Left cardiac atrium (tissue), 4 donors: ENCODE results near the gene PHKB. TPM values are rescaled to one million over a fixed set of nuclear protein-coding genes. Genes with fewer than 3 reads are reported as not detected.

Source experiments
- ATAC-seq, 2 donors: fragments of 200-7000 bp; cut with Tn5 transposase; one replicate each; pipeline ENCODE4 v1.9.1; 2020; ENCODE audit warnings: mild to moderate bottlenecking in 2 of 2, moderate library complexity in 2 of 2
- DNase-seq: peaks from one replicate; pipeline ENCODE4 v3.0.0-alpha.2; 2020
- intact Hi-C, 2 donors: fragments of 100-400 bp; cut with DNase I; formaldehyde crosslinking; loops; one replicate each; pipeline versions ENCODE4 v1.14.1 to v1.15.1; 2022 to 2023
- total RNA-seq, 2 donors: library from RNA; stranded (reverse); fragmentation: NEBNext Ultra II Directional; extraction: Animal tissue kit (Norgen Biotek cat#: 25700); gene quantifications; one replicate each; pipeline ENCODE4 v1.2.1, GENCODE V29; 2021
- donor health status: DM: no; HTN: yes; CAD: no.
- donor health status: DM: no; HTN: yes; CAD: no; lungs with severe emphysema.
- donor health status: DM: yes; HTN: yes; CAD: no.
- donor health status: Dilated cardiomyopathy.

Gene PHKB
- total RNA-seq, 2 donors from 2014 or later: 47.7 to 53.5 TPM

- DNase-seq (no peak), ATAC-seq (no peak)
- intact Hi-C loops: no loop called here
These were observed 129.3 kb downstream of the PHKB start for GRCh38 chr16:47590472-47590871.

GRCh38 chr16:47592232-47592631, 131.1 kb downstream of the PHKB start:
- ATAC-seq (no peak), DNase-seq (no peak)
- intact Hi-C loops: no loop called here

GRCh38 chr16:47599512-47599911, 138.4 kb downstream of the PHKB start:
- ATAC-seq (no peak), DNase-seq (no peak)
- intact Hi-C loops: no loop called here

GRCh38 chr16:47600376-47600775, 139.2 kb downstream of the PHKB start:
- intact Hi-C loops: no loop called here
- DNase-seq: no peak
- no peak for ATAC-seq

- ATAC-seq: no peak
- intact Hi-C loops: no loop called here
- no peak for DNase-seq
These were observed 143.2 kb downstream of the PHKB start for GRCh38 chr16:47604306-47604705.

GRCh38 chr16:47611042-47611441, 149.9 kb downstream of the PHKB start:
- ATAC-seq: no peak
- DNase-seq: no peak

GRCh38 chr16:47611848-47612493, 150.8 kb downstream of the PHKB start:
- intact Hi-C loops: no loop called here
- DNase-seq (no peak), ATAC-seq (no peak)

More at GRCh38 chr16:47611042-47611441, 149.9 kb downstream of the PHKB start:
- intact Hi-C loops: no loop called here

GRCh38 chr16:47612711-47613110, 151.6 kb downstream of the PHKB start:
- no peak for DNase-seq
- ATAC-seq: no peak
- intact Hi-C loops: no loop called here

- DNase-seq (no peak), ATAC-seq (no peak)
- intact Hi-C loops: no loop called here
These were observed 152.1 kb downstream of the PHKB start for GRCh38 chr16:47613251-47613650.

GRCh38 chr16:47617732-47618131, 156.6 kb downstream of the PHKB start:
- ATAC-seq (no peak), DNase-seq (no peak)
- intact Hi-C loops: no loop called here

GRCh38 chr16:47622451-47623176, 161.5 kb downstream of the PHKB start:
- intact Hi-C loops: no loop called here

GRCh38 chr16:47624563-47624962, 163.4 kb downstream of the PHKB start:
- no peak for DNase-seq
- intact Hi-C loops: no loop called here
- no peak for ATAC-seq

More at GRCh38 chr16:47622451-47623176, 161.5 kb downstream of the PHKB start:
- no peak for ATAC-seq
- DNase-seq: no peak

- DNase-seq: no peak
- no peak for ATAC-seq
- intact Hi-C loops: no loop called here
These were observed 164.0 kb downstream of the PHKB start for GRCh38 chr16:47625115-47625567.

- ATAC-seq (no peak), DNase-seq (no peak)
- intact Hi-C loops: no loop called here
These were observed 165.1 kb downstream of the PHKB start for GRCh38 chr16:47626246-47626645.

GRCh38 chr16:47627085-47627639, 166.0 kb downstream of the PHKB start:
- intact Hi-C loops: no loop called here
- ATAC-seq: no peak
- no peak for DNase-seq

- no peak for DNase-seq
- intact Hi-C loops: no loop called here
- no peak for ATAC-seq
These were observed 166.6 kb downstream of the PHKB start for GRCh38 chr16:47627721-47628120.

- ATAC-seq (no peak), DNase-seq (no peak)
- intact Hi-C loops: no loop called here
These were observed 170.0 kb downstream of the PHKB start for GRCh38 chr16:47631131-47631530.

- intact Hi-C loops: no loop called here
- no peak for ATAC-seq
- DNase-seq: no peak
These were observed 173.0 kb downstream of the PHKB start for GRCh38 chr16:47634126-47634525.

- no peak for ATAC-seq
- intact Hi-C loops: no loop called here
- no peak for DNase-seq
These were observed 173.6 kb downstream of the PHKB start for GRCh38 chr16:47634727-47635126.

- DNase-seq (no peak), ATAC-seq (no peak)
- intact Hi-C loops: no loop called here
These were observed 175.5 kb downstream of the PHKB start for GRCh38 chr16:47636501-47637099.
